Fibroblast of skin of right quadriceps (primary cell): Measurements from ENCODE around the gene SMARCB1.
A peak's percentile ranks its signal among the peaks of the same experiment; 100 is the strongest.

ENCODE experiments used
- DNase-seq: peaks from one replicate; pipeline ENCODE4 v3.0.0-alpha.2; 2013

SMARCB1 gene

DNA sequence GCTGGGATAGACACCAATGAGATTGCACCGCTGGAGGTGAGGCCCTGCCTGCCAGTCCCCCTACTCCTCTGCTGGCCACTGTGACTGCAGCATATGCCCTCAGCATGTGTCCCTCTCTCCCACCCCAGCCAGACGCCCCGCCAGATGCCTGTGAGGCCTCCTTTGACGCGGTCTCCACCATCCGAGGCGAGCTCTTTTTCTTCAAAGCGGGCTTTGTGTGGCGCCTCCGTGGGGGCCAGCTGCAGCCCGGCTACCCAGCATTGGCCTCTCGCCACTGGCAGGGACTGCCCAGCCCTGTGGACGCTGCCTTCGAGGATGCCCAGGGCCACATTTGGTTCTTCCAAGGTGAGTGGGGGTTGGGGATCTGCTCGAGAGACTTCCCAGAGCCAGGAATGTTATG is 5.7 kb upstream of the SMARCB1 start:
- DNase-seq = no peak

DNA sequence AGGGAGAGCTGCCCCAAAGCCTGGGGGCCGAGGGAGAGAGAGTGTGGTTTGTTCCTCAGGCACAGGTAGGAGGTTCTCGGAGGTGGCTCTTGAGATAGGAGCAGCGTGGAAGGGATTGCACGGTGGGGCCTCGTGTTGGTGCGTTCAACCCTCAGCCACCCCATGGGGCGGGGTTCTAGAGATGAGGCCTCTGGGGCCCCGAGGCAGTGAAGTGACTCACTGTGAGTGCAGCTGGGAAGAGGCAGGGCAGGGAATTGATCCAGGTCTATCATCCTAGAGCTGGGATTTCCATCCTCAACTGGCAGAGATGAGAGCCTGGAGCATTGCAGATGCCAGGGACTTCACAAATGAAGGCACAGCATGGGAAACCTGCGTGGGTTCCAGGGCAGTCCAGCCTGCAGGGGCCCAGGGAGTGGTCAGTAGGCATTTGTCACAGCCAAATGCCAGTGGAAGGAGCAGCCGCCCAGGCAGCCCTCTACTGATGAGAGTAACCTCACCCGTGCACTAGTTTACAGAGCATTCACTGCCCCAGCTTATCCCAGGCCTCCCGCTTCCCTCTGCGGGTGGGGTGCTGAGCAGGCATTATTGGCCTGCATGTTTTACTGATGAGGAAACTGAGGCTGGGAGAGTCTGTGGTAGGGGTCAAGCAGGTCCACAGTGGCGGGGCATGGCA is 5.1 kb upstream of the SMARCB1 start:
- peak; percentile 66 for DNase-seq

DNA sequence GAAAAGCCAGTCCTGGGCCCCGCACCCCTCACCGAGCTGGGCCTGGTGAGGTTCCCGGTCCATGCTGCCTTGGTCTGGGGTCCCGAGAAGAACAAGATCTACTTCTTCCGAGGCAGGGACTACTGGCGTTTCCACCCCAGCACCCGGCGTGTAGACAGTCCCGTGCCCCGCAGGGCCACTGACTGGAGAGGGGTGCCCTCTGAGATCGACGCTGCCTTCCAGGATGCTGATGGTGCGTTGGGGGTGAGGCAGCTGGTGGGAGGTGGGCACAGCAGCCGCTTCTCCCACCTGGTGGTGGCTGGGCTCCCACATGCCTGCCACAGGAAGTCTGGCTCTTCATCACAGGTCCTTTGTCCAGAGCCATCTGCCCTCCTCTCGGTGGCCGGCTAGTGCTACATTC is 4.5 kb upstream of the SMARCB1 start:
- DNase-seq = no peak

DNA sequence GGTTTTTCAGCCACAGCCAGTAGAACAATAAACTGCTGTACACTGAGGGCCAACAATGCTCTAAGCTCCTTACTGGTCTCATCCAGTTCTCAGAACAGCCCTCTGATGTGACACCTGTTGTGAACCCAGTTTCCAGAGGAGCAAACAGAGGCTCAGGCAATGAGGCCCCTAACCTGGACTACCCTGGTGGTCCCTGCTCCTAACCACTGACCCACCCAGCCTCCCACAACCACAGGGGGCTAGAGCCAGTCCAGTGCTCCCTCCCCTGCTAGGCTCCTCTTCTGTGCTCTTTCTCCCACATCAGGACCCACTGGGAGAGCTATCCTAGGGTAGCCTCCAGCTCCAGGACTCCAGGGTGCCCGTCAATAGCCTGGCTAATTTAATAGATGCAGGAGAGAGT is 4.1 kb upstream of the SMARCB1 start:
- DNase-seq = no peak

DNA sequence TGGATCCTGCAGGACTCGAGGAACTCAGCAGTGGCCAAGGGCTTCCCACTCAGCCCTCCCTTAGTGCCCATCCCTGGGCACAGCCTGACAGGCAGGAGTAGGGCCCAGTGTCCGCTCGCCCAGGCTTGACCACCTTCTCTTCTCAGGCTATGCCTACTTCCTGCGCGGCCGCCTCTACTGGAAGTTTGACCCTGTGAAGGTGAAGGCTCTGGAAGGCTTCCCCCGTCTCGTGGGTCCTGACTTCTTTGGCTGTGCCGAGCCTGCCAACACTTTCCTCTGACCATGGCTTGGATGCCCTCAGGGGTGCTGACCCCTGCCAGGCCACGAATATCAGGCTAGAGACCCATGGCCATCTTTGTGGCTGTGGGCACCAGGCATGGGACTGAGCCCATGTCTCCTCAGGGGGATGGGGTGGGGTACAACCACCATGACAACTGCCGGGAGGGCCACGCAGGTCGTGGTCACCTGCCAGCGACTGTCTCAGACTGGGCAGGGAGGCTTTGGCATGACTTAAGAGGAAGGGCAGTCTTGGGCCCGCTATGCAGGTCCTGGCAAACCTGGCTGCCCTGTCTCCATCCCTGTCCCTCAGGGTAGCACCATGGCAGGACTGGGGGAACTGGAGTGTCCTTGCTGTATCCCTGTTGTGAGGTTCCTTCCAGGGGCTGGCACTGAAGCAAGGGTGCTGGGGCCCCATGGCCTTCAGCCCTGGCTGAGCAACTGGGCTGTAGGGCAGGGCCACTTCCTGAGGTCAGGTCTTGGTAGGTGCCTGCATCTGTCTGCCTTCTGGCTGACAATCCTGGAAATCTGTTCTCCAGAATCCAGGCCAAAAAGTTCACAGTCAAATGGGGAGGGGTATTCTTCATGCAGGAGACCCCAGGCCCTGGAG is 3.3 kb upstream of the SMARCB1 start:
- DNase-seq = no peak

DNA sequence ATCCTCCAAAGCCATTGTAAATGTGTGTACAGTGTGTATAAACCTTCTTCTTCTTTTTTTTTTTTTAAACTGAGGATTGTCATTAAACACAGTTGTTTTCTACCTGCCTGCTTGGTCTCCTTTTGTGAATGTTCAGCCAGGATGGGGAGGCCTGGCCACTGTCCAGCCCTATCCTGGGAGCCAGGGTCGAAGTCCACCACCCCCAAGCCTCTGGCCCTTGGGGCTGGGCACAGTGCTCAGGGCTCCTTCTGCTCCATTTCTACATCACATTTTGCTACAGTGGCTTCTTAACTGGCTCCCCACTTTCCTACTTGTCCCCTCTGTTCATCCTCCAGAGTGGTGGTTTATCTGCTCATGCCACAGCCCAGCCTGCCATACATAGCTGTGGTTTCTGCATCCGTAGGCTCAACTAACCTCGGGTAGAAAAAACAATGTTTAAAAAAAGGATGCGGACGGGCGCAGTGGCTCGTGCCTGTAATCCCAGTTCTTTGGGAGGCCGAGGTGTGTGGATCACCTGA is 2.5 kb upstream of the SMARCB1 start:
- peak; percentile 22 for DNase-seq

DNA sequence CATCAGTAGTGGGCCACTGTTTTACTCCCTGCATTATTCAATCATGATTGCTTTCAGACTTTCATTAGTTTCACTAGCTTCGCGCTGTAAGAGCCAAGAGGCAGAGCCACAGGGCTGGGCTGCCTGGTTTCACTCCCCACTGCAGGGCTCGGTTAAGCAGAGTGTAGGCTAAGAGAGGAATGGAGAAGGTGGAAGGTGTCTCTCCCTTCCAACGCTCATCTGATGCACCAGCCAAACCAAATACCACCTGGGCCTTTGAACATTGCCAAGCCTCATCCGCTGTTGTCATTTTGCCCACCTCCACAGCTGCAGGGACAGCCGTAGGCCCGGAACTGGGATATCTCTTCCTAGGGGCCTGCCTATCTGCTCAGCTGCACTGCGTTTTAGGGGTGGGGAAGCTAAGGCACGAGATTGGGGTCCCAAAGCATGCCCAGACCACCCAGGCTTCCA is 480 bp upstream of the SMARCB1 start:
- DNase-seq = no peak

DNA sequence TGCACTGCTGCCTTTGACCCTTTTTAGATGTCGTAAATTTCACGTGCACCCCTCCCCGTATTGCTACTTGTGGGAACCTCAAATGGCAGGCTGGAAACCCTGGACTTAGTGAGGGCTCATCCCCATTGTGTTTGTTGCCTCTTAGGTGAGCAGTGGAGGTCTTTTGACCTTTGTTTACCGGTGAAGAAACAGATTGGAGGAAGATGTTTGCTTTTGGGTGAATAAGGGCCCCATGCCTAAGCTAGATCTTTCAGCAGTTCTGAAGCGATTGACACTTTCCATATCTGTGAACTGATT is 782 bp downstream of the SMARCB1 start:
- no peak for DNase-seq

DNA sequence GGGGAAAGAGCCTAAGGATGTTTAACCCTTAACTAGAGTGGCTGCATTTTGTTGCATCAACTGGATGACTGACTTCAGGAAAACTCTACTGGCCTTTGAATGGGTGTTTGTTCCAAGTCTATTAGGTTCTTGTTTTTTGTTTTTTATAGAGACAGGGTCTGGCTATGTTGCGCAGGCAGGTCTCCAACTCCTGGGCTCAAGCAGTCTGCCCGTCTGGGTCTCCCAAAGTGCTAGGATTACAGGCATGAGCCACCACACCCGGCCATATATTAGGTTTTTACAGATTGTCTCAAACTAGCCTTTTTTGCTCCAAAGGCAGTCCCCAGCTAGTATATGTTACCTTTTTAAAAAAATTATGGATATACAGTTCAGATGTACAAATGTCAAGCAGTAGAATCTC is 1.1 kb downstream of the SMARCB1 start:
- no peak for DNase-seq

DNA sequence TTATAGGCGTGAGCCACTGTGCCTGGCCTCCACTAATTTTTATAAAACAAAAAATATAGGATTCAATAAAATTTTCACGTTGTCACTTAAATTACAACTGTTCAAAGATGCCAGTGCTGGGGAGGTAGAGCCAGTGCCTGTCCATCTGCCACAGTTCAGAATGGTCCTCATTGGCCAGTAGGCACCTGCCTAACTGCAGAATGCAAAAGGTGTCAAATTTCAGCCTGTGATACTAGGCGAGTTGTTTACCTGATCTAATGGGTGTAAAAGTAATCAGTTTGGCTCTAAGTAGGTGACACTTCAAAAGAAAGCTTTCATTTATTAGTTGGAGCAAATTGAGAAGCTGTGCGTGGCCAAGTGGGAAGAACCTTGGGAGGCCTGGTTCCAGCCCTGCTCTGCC is 2.4 kb downstream of the SMARCB1 start:
- no peak for DNase-seq

DNA sequence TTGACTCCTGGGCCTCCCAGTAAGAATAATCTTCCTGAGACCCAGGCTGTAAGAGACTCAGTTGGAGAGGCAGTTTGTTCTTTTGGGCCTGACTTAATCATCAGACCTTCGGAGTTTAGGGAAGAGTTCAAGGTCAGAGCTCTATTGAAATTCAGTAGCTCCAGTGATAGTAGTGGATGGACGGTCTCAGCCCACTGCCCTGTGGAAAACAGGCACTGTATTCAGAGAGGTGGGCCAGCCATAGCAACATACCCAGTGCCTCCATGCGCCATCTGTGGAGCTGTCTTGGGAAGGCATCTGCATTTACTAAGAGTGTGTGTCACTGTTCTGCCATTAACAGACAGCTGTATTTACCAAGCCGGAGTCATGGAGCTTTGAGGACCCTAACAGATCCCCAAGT is 2.9 kb downstream of the SMARCB1 start:
- DNase-seq = no peak

DNA sequence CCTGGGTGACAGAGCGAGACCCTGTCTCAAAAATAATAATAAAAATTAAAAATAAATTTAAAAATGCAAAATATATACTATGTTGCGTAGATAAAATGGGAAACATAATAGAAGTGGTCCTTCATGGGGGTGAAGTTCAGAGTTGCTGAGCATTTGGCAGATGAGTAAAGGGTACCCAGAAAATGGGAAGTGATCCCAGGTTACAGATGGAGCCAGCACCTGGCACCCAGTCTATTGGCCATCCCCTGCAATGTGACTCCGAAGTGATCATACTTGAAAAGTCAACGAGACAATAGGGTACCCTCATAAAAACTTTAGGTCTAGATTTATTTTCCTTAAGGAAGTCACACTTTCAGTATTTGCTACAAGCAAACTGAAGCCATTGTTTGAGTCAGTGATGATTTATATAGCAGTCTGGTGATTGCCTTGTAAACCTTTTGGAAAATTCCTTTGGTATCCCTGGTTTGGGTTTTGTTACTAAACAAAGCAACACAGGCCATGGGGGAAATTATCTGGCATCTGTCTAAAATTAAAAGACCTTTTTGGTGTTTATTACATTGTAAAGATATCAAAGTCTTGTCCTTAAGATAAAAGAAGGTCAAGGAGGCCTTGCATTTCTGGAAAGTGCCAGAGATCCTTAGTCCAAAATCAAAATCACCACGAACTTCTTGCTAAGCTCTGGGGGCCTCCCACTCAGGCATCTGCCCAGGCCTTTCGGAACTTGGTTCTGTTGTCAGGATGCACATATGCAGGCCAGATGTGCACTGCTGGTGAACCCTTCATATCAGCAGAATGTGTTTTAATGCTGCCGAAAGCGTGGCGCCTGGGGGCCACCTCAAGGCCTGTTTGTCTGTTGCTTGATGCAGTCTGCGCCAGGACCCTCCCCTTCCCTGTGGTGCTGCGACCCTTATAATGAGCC is 4.3 kb downstream of the SMARCB1 start:
- peak; percentile 74 for DNase-seq

DNA sequence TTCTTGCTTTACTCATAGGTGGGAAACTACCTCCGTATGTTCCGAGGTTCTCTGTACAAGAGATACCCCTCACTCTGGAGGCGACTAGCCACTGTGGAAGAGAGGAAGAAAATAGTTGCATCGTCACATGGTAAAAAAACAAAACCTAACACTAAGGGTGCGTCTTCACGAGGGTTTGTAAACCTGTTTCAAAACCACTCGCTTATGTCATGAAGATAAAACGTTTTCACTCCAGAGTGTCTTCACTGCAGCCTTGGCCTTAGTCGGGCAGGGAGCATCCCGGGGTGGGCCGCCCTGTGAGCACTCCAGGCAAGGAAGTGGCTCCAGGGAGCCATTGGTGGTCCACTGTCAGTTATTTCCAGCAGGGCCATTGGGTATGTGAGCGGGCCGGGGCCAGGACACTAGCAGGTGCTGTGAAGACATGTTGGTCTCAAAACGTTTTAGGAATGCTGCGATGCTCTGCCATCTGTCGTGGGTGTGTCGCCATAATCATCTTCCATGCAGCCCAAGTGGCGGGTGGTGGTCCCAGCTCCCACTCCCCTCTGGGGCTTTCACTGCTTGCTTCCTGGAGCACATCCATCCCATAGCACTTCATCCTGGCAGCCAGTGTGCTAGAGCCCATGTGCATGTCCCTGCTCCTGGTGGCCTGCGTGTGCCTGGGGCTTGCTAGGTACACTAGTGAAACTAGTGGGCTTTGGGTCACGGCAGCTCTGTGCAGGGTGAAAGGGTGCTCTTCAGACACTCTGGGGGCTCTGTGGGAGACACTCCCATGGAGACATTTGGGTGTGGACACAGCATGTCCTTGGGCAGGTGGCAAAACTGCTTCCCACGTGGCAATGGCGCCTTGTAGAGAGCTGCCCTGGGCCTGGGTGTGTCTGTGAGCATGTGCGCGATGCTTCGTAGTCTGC is 5.2 kb downstream of the SMARCB1 start:
- no peak for DNase-seq

DNA sequence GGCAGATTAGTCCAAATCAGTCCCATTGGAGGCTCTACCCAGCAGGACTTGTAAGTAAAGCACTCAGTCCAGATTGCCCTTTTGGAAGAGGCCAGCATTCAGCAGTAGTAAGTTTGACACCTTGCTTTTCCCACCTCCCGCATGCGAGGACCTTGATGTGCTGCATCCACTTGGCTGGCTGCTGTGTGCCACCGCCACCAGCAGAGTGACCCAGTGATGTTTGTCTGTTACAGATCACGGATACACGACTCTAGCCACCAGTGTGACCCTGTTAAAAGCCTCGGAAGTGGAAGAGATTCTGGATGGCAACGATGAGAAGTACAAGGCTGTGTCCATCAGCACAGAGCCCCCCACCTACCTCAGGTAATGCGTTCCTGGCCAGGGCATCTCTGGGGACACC is 6.6 kb downstream of the SMARCB1 start:
- DNase-seq = no peak

DNA sequence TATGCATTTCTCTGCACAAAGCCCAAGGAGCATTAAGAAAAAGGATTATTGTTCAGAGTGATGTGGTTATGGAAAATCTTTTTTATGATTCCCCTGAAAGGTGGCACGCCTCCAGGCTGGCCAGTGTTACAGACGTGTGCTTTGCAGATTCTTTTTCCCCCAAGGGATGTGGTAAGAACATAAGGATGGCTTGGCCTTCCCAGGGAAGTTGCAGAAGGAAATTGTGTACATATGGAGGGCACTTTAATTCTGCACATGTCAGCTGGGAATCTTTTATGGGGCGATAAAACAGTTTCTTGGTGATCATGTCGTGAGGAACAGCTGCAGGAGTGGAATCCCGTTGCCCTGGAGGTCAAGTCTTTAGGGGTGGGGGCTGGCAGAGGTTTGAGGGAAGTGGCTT is 9.7 kb downstream of the SMARCB1 start:
- DNase-seq = peak; percentile 87

DNA sequence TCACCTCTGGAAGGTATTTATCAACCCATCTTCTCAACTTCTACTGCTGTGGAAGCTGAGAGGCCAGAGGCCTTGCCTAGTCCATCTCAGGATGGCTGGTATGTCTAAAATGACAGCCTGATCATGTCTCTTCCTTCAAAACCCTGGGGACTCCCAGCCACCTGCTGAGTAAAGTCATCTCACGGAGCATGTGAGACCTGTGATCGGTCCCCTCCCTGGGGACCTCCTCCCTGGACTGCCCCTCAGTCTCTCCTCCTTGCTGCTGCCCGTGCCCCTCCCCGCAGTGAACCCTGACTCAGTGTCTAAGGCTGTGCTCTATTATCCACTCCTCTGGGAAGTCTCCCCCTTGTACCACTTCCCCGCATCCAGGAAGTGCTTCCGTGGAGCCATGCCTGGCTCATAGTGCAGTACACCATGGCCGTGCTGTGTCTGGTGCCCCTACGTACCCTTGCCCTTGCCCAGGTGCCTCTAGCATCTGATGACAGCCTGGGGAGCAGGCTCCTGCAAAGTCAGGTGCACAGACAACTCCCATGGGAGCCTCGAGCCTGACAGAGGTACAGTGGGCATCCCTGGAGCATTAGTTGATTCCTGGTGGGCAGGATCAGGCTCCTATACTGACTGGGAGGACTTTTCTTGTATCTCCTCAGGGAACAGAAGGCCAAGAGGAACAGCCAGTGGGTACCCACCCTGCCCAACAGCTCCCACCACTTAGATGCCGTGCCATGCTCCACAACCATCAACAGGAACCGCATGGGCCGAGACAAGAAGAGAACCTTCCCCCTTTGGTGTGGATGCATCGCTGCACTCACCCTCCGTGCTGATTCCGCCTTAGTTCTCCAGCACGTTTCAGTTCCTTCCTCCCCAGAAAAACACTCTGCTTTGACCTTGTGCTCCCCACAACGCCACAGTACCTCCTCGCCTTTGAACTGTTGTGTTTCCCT is 13.8 kb downstream of the SMARCB1 start:
- no peak for DNase-seq

DNA sequence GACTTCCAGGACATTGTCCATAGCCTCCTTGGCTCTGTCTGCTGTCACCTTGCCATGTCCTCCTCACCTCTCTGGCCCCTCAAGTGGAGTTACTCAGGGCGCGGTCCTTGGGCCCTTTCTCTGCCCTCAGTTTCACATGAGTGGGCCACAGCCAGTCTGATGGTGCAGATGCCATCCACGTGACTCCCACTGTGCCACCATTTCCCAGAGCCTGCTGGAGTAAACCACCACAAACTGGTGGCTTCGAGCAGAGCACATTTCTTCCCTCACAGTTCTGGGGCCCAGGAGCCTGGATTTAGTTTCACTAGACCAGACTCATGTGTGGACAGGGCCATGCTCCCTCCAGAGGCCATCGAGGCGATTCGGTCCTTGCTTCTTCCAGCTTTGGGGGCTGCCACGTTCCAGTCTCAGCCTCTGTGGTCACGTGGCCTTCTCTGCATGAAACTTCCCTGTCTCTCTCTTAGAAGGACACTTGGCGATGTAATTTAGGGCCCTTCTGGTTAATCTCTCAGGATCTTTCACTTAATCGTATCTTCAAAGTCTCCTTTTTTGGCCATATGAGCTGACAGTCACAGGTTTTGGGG is 14.6 kb downstream of the SMARCB1 start:
- no peak for DNase-seq

DNA sequence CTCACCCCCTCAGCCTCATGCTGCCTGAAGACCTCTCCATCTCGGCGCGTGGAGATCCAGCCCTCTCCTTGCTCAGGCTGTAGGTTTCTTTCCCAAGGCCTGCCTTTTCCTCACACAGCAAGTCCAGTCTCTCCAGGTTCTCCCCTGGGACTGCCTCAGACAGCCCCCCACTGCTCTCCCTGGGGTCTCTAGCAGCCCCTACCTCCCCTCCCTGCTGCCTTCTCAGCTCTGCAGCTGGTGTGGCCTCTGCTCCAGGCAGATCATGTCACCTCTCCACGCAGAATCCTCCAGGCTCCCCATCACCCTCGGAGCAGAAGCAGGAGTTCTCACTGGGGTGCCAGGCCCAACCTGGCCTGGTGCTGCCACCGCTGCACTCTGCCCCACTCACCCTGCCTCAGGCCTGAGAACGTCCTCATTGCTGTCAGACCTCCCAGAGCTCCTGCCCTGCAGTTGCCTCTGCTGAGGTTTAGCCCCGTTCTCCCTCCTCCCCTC is 15.2 kb downstream of the SMARCB1 start:
- DNase-seq = no peak

DNA sequence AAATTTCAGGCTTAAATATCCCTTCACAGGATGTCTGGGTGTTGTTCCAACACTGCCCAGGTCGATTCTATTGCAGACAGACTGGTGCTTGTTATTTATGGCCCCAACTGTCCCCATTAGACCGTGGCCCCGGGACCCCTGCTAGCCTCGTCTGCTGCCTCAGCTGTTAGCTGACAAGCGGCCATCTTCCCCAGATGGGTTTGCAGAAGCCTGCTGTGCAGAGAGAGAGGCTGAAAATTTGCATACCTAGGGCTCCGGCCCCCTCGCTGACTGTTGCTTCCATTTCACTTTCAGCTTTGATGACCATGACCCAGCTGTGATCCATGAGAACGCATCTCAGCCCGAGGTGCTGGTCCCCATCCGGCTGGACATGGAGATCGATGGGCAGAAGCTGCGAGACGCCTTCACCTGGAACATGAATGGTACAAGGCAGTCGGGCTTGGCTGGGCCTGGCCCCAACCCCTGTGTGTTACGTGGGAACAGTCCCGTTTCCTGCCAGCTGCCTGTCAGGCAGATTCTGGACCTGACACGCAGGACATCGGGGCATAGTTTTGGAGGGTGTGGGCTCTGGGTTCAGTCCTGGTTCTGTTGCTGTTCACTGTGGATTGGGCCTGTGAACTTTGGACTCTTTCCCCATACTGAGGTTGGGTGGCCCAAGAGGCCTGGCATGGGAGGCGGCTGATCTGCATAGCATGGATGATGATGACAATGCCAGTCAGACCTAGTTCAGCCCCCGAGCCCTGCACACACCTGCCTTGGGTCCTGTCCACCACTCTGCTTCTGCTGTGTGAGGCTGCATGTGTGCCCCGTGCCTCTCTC is 16.4 kb downstream of the SMARCB1 start:
- no peak for DNase-seq
